Skin epidermis (tissue), 12 donors: ENCODE measurements around the gene CBX2.
A peak's percentile ranks its signal among the peaks of the same experiment; 100 is the strongest.

Experiments used
- H3K27ac ChIP-seq, 21 experiments: fragments of 200-600 bp; sonication (generic) in 11 of 21; one replicate each; pipeline ENCODE4 v1.5.0; 2020; ENCODE audit warnings: mild to moderate bottlenecking in 3 of 21, inconsistent platforms in 2 of 21, moderate library complexity in 2 of 21
- H3K4me3 ChIP-seq, 7 experiments: fragments of 200-600 bp; sonication (generic) in 2 of 7; one replicate each; pipeline ENCODE4 v1.5.0; 2020; ENCODE audit warnings: inconsistent platforms in 2 of 7, mild to moderate bottlenecking in 2 of 7, moderate library complexity in 1 of 7

Gene CBX2

DNA sequence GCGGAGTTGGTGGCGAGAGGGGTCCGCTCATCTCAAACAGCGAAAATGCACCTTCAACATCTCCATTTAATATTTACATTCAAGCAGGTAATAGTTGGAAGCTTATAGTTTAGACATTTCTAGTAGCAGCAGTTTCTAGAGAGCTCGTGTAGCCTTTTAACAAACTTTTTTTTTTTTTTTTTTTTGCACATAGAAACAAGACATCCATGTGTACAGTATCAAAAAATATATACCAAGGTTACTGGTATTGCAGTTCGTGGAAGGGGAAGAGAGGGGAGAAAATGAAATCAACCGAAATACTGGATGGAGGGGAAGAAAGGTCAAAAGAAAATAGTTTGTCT, 55.1 kb downstream of the CBX2 start:
- Histone ChIP-seq H3K4me3 (no peak overlapping the region), H3K27ac (peak overlapping the region in 2 of 21 experiments; percentile 12 to 37)

DNA sequence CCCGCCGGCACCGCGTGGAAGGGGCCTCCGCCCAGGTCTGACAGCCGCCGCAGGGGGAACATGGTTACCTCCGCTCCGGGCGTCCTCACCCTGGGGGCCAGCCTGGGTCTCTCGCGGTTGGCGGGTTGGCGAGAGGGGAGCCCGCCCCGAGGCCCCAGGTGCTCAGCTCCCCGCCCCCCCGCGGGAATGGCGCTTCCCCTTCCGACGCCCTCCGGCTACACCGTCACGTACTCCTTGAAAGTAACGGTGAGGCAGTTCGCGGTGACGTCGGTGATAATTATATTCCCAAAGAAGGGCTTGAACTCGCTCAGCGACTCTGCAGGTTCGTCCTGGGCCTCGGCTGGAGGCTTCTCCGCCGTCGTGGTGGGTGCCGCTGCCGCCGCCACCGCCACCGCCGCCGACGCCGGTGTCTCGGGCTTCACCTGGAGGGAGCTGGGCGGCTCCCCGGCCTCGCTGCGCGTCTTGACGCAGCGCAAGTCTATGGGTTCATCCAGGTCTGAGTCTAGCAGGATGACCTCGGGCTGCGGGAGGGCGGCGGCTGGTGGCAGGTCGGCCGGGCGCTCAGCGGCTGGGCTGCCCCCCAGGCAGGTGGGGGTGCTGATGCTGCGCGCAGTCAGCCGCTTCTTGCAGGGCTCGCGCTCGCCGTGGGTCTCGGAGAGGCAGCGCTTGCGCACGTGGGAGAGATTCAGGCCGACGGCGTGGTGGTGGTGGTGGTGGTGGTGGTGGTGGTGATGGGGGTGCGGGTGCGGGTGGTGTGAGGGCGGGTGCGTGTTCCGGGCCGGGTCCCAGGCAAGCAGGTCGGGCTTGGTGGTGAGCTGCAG, 56.0 kb downstream of the CBX2 start:
- no peak overlapping the region for H3K4me3 ChIP-seq
- H3K27ac ChIP-seq, result no peak overlapping the region

DNA sequence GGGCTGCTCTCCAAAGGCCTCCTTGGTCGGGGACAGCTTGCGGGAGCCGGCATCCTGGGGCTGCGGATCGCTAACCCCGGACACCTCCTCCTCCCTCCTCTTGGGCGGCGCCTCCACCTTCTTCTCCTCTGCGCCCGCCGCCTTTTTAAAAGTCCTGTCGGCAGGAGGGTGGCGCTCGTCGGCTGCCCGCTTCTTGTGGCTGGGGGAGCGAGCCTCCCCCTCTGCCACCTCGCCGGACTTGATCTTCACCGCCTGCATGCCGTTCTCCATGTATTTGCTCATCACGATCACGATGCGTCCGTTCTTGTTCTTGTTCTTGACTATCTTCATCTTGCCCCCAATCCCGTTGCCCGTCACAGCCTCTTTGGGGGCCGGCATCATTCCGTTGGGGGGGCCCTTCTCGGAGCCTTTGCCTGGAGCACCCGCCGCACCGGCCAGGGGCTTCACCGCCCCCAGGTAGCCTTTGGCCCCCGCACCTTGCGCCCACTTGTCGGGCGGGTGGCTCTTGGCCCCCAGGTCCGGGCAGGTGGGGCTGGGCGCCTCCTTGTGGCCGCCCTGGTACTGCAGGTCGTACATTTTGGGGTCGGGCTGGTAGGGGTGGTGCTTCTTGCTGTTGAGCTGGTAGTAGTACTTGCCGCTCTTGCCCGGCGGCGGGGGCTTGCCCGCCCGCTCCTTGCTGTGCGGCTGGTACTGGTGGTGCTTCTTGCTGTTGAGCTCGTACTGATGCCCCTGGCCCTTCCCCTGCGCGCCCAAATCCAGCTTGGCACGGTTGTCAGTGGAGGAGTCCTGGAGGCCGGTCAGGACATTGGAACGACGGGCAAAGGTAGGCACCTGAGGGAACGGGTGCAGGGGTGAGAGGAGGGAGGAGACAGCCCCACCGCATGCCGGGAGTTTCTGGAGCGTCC, 56.9 kb downstream of the CBX2 start:
- Histone ChIP-seq H3K4me3 (no peak overlapping the region), H3K27ac (no peak overlapping the region)

DNA sequence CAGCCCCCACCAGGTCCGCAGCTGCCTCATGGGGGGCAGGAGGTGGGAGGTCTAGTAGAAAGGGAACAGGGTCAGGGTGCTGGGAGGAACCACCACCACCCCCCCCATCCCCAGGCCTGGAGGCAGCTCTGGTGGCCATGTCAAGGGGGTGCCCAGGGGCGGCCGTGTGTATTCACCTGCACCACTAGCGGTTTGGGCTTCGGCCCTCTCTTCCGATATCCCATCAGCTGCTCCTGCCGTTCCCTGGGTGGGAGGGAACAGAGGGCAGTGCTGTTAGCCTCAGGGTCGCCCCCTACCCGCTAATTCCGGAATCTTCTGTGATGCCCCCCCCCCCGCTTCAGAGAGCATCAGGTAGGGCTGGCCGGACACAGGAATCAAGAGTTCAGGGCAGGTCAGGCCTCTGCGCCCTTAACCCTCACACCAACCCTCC, 57.5 kb downstream of the CBX2 start:
- no peak overlapping the region for H3K4me3 ChIP-seq
- H3K27ac ChIP-seq, result no peak overlapping the region

DNA sequence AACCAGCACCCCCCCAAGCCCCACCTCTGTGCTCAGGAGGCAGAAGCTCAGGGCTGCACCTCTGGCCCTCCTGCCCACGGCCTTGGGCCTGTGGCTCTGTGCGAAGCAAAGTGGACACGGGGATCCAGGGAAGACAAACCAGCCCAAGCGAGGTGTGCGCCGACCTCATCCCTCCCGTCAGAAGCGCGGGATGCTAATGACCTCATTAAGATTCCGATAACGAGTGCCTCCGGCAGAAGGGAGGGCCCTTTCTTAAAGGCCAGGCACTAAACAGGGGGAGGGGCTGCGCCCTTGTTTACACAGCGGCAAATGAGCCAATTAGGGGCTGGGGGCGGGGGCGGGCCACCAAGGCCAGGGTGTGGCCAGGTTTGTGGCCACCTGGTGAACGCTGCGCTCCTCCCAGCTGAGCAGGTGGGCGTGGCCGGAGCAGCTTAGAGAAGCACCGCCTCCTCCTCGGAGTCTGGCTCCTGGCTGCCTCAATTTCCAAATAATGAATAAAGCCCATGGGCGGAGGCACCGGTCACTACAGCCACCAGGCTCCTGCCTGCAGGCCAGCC, 58.1 kb downstream of the CBX2 start:
- H3K4me3 ChIP-seq, result peak overlapping the region in 4 of 7 experiments; percentile 77 to 81 (median 80)
- peak overlapping the region in 7 of 21 experiments; percentile 26 to 95 (median 85) for H3K27ac ChIP-seq

DNA sequence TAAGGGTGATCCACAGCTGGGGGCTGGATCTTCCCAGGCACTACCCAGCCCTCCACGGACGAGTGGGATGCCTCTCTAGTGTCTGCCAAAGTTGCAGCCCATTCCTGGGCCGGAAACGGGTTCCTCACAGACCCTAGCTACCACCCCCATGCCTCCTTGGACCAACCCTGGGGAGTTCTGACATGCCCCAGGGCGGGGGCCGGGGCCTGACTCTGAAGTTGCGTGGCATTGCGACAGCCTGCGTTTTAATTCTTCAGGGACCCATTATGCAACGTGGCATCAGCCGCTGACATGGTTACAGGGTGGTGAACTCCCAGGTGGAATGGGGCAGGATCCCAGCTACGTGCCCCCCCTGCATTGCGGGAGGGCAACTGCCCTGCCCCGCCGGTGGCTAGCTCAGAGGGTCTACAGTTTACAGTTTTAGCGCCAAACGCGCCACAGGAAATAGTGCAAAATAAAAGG, 58.6 kb downstream of the CBX2 start:
- H3K4me3 ChIP-seq, result peak overlapping the region; percentile 54 to 81 (median 77)
- H3K27ac ChIP-seq, result peak overlapping the region in 15 of 21 experiments; percentile 26 to 95 (median 85)

DNA sequence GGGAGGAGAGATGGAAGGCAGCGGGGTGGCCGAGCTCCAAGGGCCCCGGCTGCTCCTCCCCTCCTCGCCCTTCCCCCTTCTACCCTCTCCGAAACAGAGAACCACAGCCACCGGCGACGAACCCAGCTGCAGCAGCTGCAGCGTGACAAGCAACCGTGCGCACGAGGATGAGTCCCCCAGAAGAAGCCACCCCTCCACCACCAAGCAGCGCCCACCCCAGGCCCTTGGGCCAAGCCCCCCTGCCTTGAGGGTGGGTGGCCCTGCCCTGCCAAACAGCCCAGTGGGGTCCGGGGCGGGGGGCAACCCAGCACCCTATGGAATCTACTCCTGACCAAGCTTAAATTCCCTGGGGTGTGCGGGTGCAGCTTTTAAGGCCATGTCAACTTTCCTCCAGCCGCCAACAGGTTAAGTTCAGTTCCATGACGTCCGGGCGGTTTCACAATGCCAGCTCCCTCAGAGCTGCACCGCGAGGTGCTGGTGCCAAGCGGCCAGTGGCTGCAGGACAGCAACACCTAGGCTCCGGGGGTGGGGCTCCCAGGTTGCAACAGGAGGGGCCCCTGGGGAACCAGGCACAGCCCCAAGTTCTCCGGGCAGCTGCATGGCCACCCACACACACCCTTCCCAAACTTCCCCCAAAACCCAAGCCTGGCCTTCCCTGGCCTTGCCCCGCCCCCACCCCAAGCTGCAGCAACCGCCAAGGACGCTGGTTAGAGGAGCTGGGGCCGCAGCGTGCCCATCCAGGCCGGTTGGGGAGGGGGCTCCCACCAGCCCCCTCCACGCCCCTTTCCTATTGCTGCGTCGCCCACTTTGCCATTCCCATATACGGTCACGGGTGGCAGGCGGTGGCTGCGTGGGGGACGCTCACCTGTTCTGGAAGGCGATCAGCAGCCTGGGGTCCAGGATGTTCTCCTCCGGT, 59.3 kb downstream of the CBX2 start:
- Histone ChIP-seq H3K27ac (peak overlapping the region in 20 of 21 experiments; percentile 56 to 95 (median 90)), H3K4me3 (peak overlapping the region; percentile 54 to 81 (median 77))
